Measurements from ENCODE around the gene ZNF148. TPM values are rescaled to one million over a fixed set of nuclear protein-coding genes. Genes with fewer than 3 reads are reported as not detected.

The ZNF148 gene
- total RNA-seq, 1 experiment from 2014 or later: 55.8 TPM

- CTCF ChIA-PET: no interaction called here
- POLR2A ChIA-PET: no interaction called here
- Histone ChIP-seq H3K36me3 (ENCODE audit: control insufficient read depth, insufficient read depth, low read length) (no peaks in the 10 kb centered on the region), H3K4me1 (ENCODE audit: control insufficient read depth, insufficient read depth, low read length) (no peaks in the 10 kb centered on the region), H3K27me3 (ENCODE audit: control insufficient read depth, insufficient read depth, low read length) (no peaks in the 10 kb centered on the region), H3K27ac (ENCODE audit: low read length) (no peak overlapping the region), H3K9me3 (ENCODE audit: control insufficient read depth, insufficient read depth, low read depth, low read length) (no peaks in the 10 kb centered on the region), H3K4me3 (ENCODE audit: low read depth in 2 of 2, low read length in 2 of 2) (no peak overlapping the region)
- ATAC-seq (no peak), DNase-seq (ENCODE audit: low read depth, low spot score) (no peak)
- TF ChIP-seq REST (IDR thresholded peaks at IDR 0.05; ENCODE audit: insufficient read depth in 1 of 2, low read depth in 2 of 2, low read length in 1 of 2): no peak
- TF ChIP-seq SIN3A (IDR thresholded peaks at IDR 0.05; ENCODE audit: borderline replicate concordance, insufficient read depth, low read depth, low read length): no peak
- BruUV-seq (replicated peaks): no TSS peak
- intact Hi-C loops (cut with micrococcal nuclease; ENCODE audit: unreplicated experiment) (loop anchor here (10.0 kb wide), 1 partner anchor 206 kb away; no protein-coding TSS in a partner anchor), in situ Hi-C loops (cut with HindIII; ENCODE audit: low pct_unique_long_range_greater_than_20kb, low sequenced_read_pairs) (no loop called here)
Measured at GRCh38 chr3:125200731-125201139, 174.4 kb downstream of the ZNF148 start.

GRCh38 chr3:125194849-125195601, 180.1 kb downstream of the ZNF148 start:
- H3K27me3 ChIP-seq (ENCODE audit: control insufficient read depth, insufficient read depth, low read length): no peaks in the 10 kb centered on the region
- no peak overlapping the region for H3K4me3 ChIP-seq (ENCODE audit: low read depth in 2 of 2, low read length in 2 of 2)
- no TSS peak for BruUV-seq (replicated peaks)
- DNase-seq (ENCODE audit: low read depth, low spot score) (no peak), ATAC-seq (no peak)
- in situ Hi-C loops (cut with HindIII; ENCODE audit: low pct_unique_long_range_greater_than_20kb, low sequenced_read_pairs): no loop called here
- intact Hi-C loops (cut with micrococcal nuclease; ENCODE audit: unreplicated experiment): no loop called here
- H3K36me3 ChIP-seq (ENCODE audit: control insufficient read depth, insufficient read depth, low read length): no peaks in the 10 kb centered on the region
- peaks cover 2% of the 10 kb centered on the region; the same call in 1 of the 2 replicates for H3K4me1 ChIP-seq (ENCODE audit: control insufficient read depth, insufficient read depth, low read length)
- ChIA-PET POLR2A (no interaction called here), CTCF (no interaction called here)
- H3K27ac ChIP-seq (ENCODE audit: low read length): no peak overlapping the region
- TF ChIP-seq TCF7L2 (IDR thresholded peaks at IDR 0.05; ENCODE audit: low read depth, low read length): no peak
- TF ChIP-seq CTCF (IDR thresholded peaks at IDR 0.05): no peak
- no peaks in the 10 kb centered on the region for H3K9me3 ChIP-seq (ENCODE audit: control insufficient read depth, insufficient read depth, low read depth, low read length)

- H3K36me3 ChIP-seq (ENCODE audit: control insufficient read depth, insufficient read depth, low read length): no peaks in the 10 kb centered on the region
- in situ Hi-C loops (cut with HindIII; ENCODE audit: low pct_unique_long_range_greater_than_20kb, low sequenced_read_pairs) (no loop called here), intact Hi-C loops (cut with micrococcal nuclease; ENCODE audit: unreplicated experiment) (no loop called here)
- CTCF ChIA-PET: no interaction called here
- POLR2A ChIA-PET: no interaction called here
- DNase-seq (ENCODE audit: low read depth, low spot score): no peak
- H3K4me1 ChIP-seq (ENCODE audit: control insufficient read depth, insufficient read depth, low read length): peaks cover 2% of the 10 kb centered on the region; the same call in 1 of the 2 replicates
- no peaks in the 10 kb centered on the region for H3K27me3 ChIP-seq (ENCODE audit: control insufficient read depth, insufficient read depth, low read length)
- ATAC-seq: no peak
- BruUV-seq (replicated peaks): no TSS peak
- H3K27ac ChIP-seq (ENCODE audit: low read length): no peak overlapping the region
- no peak overlapping the region for H3K4me3 ChIP-seq (ENCODE audit: low read depth in 2 of 2, low read length in 2 of 2)
- H3K9me3 ChIP-seq (ENCODE audit: control insufficient read depth, insufficient read depth, low read depth, low read length): no peaks in the 10 kb centered on the region
- TF ChIP-seq POLR2AphosphoS5 (IDR thresholded peaks at IDR 0.05; ENCODE audit: low read depth, low read length) (no peak), CTCF (IDR thresholded peaks at IDR 0.05) (no peak), REST (IDR thresholded peaks at IDR 0.05; ENCODE audit: insufficient read depth in 1 of 2, low read depth in 2 of 2, low read length in 1 of 2) (no peak), TCF7L2 (IDR thresholded peaks at IDR 0.05; ENCODE audit: low read depth, low read length) (no peak), SIN3A (IDR thresholded peaks at IDR 0.05; ENCODE audit: borderline replicate concordance, insufficient read depth, low read depth, low read length) (no peak)
Measured at GRCh38 chr3:125194061-125194848, 180.9 kb downstream of the ZNF148 start.
